OCI-LY3 (cell line): Measurements from ENCODE around the gene TMEM35A.

ENCODE experiments used
- H2AFZ ChIP-seq: fragments of 200-600, 300-600 bp; shearing (Covaris generic); 2 replicates; pipeline ENCODE4 v1.6.0; 2014; ENCODE audit warnings: antibody characterized with exemption, low read depth, low read length
- H3K27ac ChIP-seq: fragments of 200-600, 300-600 bp; sonication (generic); 2 replicates; pipeline ENCODE4 v1.5.1; 2014; ENCODE audit warnings: mild to moderate bottlenecking, low read length, moderate library complexity, mixed read lengths
- H3K27me3 ChIP-seq: fragments of 200-600, 300-600 bp; sonication (generic); 2 replicates; pipeline ENCODE4 v1.6.1; 2014; ENCODE audit warnings: low read depth, low read length, mixed read lengths
- H3K36me3 ChIP-seq: fragments of 200-600, 300-600 bp; sonication (generic); replicated peaks from 2 replicates; pipeline ENCODE3; 2014; ENCODE audit warnings: low read depth, low read length, mixed read lengths
- H3K4me1 ChIP-seq: fragments of 300-600, 200-600 bp; sonication (generic); 2 replicates; pipeline ENCODE4 v1.6.1; 2014; ENCODE audit warnings: low read length, mixed read lengths
- H3K4me2 ChIP-seq: fragments of 200-600, 300-600 bp; sonication (generic); 2 replicates; pipeline ENCODE4 v1.6.1; 2014; ENCODE audit warnings: low read length, mixed read lengths
- H3K4me3 ChIP-seq: fragments of 300-600, 200-600 bp; sonication (generic); 2 replicates; pipeline ENCODE4 v1.5.1; 2014; ENCODE audit warnings: antibody characterized with exemption, mild to moderate bottlenecking, low read length, moderate library complexity
- H3K79me2 ChIP-seq: fragments of 300-600, 200-600 bp; shearing (Covaris generic); 2 replicates; pipeline ENCODE4 v1.6.1; 2014; ENCODE audit warnings: mild to moderate bottlenecking, low read length, mixed read lengths
- H3K9ac ChIP-seq: fragments of 300-600, 200-600 bp; shearing (Covaris generic); 2 replicates; pipeline ENCODE4 v1.6.0; 2014; ENCODE audit warnings: mild to moderate bottlenecking, low read length, moderate library complexity
- H3K9me3 ChIP-seq: fragments of 200-600, 300-600 bp; shearing (Covaris generic); 2 replicates; pipeline ENCODE4 v1.6.1; 2014; ENCODE audit warnings: low read length, mixed read lengths; ENCODE audit not compliant: insufficient read depth
- H4K20me1 ChIP-seq: fragments of 200-600, 300-600 bp; sonication (generic); 2 replicates; pipeline ENCODE4 v1.6.1; 2016; ENCODE audit warnings: low read length, mixed read lengths; ENCODE audit not compliant: insufficient read depth
- EZH2phosphoT487 ChIP-seq: fragments of 200-600 bp; shearing (Covaris generic); IDR thresholded peaks from 2 replicates; pipeline ENCODE4 v1.6.1; 2018; ENCODE audit warnings: antibody characterized with exemption, mixed run types, low read depth
- TF ChIP-seq, protein P1 (sequence below): fragments of 200-600, 300-600 bp; sonication (generic); IDR thresholded peaks from 2 replicates; pipeline ENCODE4 v1.5.1; 2014; ENCODE audit warnings: antibody characterized with exemption, low read length, low read depth

TMEM35A gene, protein sequence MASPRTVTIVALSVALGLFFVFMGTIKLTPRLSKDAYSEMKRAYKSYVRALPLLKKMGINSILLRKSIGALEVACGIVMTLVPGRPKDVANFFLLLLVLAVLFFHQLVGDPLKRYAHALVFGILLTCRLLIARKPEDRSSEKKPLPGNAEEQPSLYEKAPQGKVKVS

DNA sequence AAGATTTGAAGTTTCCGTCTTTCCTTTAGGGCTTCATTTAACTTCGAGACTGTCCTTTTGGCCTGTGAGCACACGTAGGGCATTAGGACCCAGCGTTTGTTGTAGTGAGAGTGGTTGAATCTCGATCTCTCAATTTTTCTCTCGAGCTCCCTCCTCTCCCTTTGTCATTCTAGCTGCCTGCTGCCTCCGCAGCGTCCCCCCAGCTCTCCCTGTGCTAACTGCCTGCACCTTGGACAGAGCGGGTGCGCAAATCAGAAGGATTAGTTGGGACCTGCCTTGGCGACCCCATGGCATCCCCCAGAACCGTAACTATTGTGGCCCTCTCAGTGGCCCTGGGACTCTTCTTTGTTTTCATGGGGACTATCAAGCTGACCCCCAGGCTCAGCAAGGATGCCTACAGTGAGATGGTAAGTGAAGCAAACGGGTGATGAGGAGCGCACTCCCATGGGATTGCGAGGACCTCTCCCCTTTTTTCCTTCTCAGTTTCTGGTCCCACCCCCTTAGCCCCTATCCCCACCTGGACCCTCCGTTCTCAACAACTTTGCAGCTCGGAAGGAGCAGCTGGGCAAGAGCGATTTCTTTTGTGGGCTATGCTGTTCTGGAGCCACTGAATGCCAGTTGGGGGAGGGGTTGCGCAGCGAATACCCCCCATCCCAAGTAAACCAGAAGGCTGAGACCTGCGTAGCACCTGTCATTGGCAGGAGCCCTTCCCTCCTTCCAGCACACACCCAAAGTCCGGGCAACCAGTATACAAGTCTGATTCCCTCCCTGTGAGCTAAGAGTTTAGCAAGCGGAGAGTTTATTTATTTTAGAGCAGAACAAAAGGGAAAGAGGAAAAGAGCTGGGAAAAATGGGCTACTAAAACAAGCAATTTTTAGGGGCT lies at the start of gene TMEM35A:
TSS of gene TMEM35A (plus strand) at position 164 of the 883 bp plus-strand sequence. CDS start at position 288, 124 bp downstream.
- H3K79me2 ChIP-seq = no peaks in the 10 kb centered on the region
- no peaks in the 10 kb centered on the region for H3K4me1 ChIP-seq
- no peaks in the 10 kb centered on the region for H3K36me3 ChIP-seq
- no peak for TF ChIP-seq EZH2phosphoT487
- TF ChIP-seq, protein P1, sequence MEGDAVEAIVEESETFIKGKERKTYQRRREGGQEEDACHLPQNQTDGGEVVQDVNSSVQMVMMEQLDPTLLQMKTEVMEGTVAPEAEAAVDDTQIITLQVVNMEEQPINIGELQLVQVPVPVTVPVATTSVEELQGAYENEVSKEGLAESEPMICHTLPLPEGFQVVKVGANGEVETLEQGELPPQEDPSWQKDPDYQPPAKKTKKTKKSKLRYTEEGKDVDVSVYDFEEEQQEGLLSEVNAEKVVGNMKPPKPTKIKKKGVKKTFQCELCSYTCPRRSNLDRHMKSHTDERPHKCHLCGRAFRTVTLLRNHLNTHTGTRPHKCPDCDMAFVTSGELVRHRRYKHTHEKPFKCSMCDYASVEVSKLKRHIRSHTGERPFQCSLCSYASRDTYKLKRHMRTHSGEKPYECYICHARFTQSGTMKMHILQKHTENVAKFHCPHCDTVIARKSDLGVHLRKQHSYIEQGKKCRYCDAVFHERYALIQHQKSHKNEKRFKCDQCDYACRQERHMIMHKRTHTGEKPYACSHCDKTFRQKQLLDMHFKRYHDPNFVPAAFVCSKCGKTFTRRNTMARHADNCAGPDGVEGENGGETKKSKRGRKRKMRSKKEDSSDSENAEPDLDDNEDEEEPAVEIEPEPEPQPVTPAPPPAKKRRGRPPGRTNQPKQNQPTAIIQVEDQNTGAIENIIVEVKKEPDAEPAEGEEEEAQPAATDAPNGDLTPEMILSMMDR = no peak
- peak within 1 kb of the TSS; percentile 21; the same call in 1 of the 2 replicates for H3K4me3 ChIP-seq
- H2AFZ ChIP-seq = no peak within 1 kb of the TSS
- H4K20me1 ChIP-seq = no peaks in the 10 kb centered on the region
- H3K9ac ChIP-seq = no peak within 1 kb of the TSS
- no peaks in the 10 kb centered on the region for H3K9me3 ChIP-seq
- no peak within 1 kb of the TSS for H3K27ac ChIP-seq
- H3K4me2 ChIP-seq = peak within 1 kb of the TSS; percentile 9; the same call in 1 of the 2 replicates
- H3K27me3 ChIP-seq = no peaks in the 10 kb centered on the region

DNA sequence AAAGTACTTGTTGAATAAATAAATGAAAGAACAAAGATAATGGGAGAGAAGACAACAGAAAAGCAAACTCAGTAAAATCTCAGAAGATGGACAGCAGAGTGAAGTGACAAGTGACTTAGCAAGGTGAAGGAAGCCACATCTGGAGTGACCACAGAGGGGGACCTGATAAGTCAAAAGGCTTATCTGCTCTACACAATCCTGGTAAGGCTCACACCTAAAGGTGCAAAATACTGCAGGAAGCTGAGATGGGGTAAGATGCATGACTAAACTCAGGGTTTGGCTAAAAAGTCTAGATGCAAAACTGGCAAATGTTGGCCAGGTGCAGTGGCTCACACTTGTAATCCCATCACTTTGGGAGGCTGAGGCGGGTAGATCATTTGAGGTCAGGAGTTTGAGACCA lies 49.0 kb upstream of the TMEM35A start:
- TF ChIP-seq, protein P1 = no peak
- no peak for TF ChIP-seq EZH2phosphoT487

GRCh38 chrX:101037231-101037630 lies 41.4 kb upstream of the TMEM35A start:
- H2AFZ ChIP-seq = no peak overlapping the region
- H4K20me1 ChIP-seq = no peaks in the 10 kb centered on the region
- peaks cover 13% of the 10 kb centered on the region for H3K36me3 ChIP-seq
- no peak overlapping the region for H3K4me2 ChIP-seq
- H3K9me3 ChIP-seq = no peaks in the 10 kb centered on the region
- H3K27ac ChIP-seq = no peak overlapping the region
- no peaks in the 10 kb centered on the region for H3K4me1 ChIP-seq
- TF ChIP-seq EZH2phosphoT487 = no peak
- TF ChIP-seq, protein P1 = no peak
- H3K9ac ChIP-seq = no peak overlapping the region
- H3K27me3 ChIP-seq = no peaks in the 10 kb centered on the region
- no peak overlapping the region for H3K4me3 ChIP-seq
- H3K79me2 ChIP-seq = no peaks in the 10 kb centered on the region

More for the DNA sequence above, 49.0 kb upstream of the TMEM35A start:
- Histone ChIP-seq H3K9me3 (no peaks in the 10 kb centered on the region), H4K20me1 (no peaks in the 10 kb centered on the region), H2AFZ (no peak overlapping the region), H3K4me2 (no peak overlapping the region), H3K9ac (no peak overlapping the region), H3K27me3 (no peaks in the 10 kb centered on the region), H3K4me1 (no peaks in the 10 kb centered on the region), H3K36me3 (no peaks in the 10 kb centered on the region), H3K27ac (no peak overlapping the region), H3K4me3 (no peak overlapping the region), H3K79me2 (no peaks in the 10 kb centered on the region)

DNA sequence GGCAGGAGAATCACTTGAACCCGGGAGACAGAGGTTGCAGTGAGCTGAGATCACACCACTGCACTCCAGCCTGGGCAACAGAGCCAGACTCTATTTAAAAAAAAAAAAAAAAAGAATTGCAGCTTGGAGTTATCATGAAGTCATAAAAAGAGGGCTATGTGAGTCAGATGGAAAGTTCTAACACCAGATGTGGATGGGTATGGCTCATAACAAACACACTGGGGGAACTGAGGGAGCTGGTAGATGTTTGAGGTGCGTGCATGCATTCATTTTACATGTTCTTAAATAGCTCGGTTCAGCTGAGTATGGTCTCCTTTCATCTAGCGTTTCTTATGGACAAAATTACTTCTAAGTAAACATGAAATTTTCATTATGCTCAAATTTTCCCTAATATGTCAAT lies 38.5 kb upstream of the TMEM35A start:
- Histone ChIP-seq H2AFZ (no peak overlapping the region), H3K36me3 (peaks cover 10% of the 10 kb centered on the region), H3K27ac (no peak overlapping the region), H3K4me2 (no peak overlapping the region), H3K4me3 (no peak overlapping the region), H3K9ac (no peak overlapping the region), H3K4me1 (no peaks in the 10 kb centered on the region), H3K9me3 (no peaks in the 10 kb centered on the region), H3K27me3 (no peaks in the 10 kb centered on the region), H3K79me2 (no peaks in the 10 kb centered on the region), H4K20me1 (no peaks in the 10 kb centered on the region)
- no peak for TF ChIP-seq EZH2phosphoT487
- TF ChIP-seq, protein P1 = no peak
